ENCODE results near the gene PLD6. TPM values are rescaled to one million over a fixed set of nuclear protein-coding genes. Genes with fewer than 3 reads are reported as not detected.
A peak's percentile ranks its signal among the peaks of the same experiment; 100 is the strongest.

The PLD6 gene
- total RNA-seq, 1 donor from 2014 or later: 6.4 TPM

GRCh38 chr17:17227608-17228520 lies 21.7 kb upstream of the PLD6 start:
- no peak for DNase-seq (ENCODE audit: low spot score)

DNA sequence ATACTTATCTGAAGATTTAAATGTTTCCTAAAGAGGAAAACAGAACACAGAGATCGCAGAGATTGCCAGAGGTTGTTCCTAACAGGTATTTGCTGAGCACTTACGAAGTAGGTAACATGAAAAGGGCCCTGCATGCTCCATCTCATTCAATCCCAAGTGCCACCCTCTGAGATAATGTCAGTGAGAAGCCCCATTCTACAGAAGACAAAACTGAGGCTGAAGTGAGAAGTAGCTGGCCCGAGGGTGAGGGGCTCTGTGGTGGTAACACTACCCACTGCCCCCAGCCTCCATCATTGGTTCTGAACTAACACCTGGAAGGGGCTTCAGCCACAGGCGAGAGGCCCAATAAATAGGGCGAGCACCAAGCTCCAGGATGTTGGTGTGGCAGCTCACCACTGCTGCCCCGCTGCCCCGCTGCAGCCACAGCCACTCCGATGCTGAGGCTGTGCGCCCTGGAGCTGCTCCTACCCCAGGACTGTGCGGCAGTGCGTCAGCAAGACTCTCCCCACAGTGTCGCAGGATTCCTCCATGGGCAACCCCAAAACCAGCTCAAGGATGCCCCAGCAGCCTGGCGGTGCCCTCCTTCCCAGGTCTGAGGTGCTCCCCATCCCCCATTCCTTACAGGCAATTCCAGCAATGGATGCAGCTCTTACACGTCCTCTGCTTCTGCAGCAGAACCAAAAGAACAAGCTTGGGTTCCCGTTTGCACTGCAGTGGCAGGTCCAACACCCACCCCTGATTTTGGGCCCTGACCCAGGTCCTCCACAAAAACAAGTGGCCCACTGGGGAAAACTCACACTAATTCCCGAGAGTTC lies 20.5 kb upstream of the PLD6 start:
- no peak for DNase-seq (ENCODE audit: low spot score)

DNA sequence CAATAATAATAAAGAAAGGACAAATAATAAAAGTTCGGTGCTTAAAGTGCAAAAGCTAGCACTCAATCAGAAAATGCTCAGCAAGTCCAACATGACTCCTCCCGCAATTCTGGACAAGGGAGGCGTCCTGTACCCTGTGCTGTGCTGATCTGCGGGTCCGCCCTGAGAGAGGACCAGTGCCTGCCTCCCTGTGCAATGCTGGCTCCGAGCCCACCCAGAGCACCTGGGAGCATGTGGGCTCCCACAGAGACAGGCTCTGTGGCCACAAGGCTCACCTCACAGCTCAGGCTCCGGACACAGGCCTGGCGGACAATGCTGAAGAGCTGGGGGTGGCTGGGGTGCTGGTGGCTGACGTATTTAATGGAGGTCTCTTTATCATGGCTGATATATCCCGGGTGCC lies 19.8 kb upstream of the PLD6 start:
- DNase-seq (ENCODE audit: low spot score): no peak

DNA sequence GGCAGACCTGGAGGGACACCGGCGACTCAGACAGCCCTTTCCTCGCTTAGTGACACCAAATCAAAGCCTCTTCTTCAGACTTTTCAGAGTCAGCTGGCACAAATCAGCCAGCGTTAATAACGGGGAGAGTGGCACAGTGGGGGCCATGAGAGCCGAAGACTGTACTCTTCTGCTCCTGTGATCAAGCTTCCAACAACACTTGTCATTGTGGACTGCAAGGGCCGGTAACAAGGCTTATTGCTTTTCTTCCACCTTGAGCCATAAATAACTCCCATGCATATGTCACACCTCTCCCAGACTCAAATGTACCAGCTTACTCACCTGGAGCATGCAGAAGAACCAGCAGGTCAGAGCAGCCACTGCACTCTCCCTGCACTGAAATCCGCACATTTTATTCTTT lies 18.0 kb upstream of the PLD6 start:
- no peak for DNase-seq (ENCODE audit: low spot score)

DNA sequence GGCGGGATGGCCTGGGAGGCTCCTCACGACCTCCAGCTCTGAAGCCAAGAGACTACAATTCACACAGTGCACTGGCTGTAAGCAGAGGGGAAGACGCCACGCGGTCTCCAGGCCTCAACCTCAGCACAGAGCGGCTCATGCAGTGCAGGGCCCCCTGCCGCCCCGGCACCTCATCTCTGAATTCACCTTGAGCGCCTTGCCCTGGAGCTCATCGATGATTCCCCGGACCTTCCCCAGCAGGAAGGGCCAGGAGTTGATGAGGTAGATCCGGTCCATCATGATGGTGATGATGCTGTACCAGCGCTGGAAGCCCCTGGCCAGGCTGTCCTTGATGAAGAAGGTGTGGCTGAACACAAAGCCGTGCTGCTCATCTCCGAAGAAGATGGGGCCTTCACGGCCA lies 17.6 kb upstream of the PLD6 start:
- DNase-seq (ENCODE audit: low spot score): no peak

DNA sequence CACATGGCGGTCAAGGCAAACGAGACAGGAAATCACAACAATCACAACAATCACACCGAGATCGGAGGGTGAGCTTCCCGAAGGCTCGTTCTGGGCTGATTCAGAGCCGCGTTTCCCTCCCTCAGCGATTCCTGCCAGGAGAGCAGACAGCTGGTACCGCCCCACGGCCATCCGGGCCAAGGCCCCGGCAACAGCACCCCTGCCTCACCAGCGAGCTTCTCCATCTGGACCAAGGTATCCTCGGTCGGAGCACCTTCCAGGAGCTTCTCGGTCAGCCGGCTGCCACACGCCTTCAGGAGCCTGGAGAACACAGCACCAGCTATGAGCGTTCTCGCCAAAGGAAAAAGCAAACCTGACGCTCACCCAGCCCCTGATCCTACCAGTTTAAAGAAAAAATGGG lies 15.2 kb upstream of the PLD6 start:
- no peak for DNase-seq (ENCODE audit: low spot score)

- no peak for DNase-seq (ENCODE audit: low spot score)
Measured at GRCh38 chr17:17220529-17220928, 14.4 kb upstream of the PLD6 start.

- no peak for DNase-seq (ENCODE audit: low spot score)
Measured at GRCh38 chr17:17217995-17218394, 11.9 kb upstream of the PLD6 start.

DNA sequence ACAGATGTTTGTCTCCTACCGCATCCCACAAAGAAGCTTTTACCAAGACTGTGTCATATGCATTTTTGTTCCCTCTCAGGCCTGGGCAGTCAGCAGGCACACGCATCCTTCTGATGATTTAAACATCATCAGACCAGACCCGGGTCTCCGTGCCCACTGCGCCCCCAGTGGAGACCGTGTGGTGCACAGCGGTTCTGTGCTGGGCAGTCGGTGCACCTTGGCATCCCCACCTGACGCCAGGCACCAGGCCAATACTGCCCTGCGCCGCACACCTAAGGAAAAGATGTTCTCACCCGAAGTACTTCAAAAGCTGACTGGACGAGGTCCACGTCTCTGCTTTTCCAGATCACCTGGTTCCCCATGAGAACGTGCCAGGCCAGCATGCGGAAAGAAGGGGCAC lies 10.6 kb upstream of the PLD6 start:
- DNase-seq (ENCODE audit: low spot score): no peak

DNA sequence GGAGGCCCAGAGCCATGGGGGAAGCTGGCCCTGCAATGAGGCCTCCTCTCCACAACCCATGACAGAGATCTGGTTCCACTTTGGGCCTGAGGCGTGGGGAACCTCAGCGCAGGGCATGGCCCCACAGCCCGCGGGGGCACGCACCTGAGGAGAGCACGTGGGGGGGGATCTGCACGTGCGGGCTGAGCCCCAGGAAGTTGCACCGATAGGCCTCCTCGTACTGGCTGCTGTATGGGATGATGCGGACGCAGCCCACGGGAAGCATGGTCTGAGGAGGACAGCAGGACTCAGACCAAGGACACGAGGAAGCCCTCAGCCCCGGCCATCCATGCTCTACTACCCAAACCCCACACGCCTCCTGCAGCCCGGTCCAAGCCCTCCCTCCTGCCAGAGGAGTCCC lies 10.1 kb upstream of the PLD6 start:
- no peak for DNase-seq (ENCODE audit: low spot score)

DNA sequence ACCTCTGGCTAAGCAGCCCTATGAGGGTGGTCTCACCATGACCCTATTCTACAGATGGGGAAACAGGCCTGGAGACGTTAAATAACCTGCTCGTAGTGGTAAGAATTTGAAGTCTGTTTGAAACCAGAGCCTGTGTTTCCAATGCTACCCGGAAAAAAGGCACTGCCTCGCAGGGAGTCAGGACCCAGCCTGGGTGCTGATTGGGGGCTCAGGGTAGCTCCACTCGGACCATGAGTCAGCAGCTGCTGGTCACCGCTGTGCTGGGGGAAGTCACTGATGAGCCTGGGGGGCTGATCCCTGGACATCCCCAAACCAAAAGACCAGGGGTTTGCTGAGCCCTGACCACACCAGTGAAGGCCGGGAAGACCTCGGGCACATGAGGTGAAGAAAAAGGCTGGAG lies 9.4 kb upstream of the PLD6 start:
- no peak for DNase-seq (ENCODE audit: low spot score)

DNA sequence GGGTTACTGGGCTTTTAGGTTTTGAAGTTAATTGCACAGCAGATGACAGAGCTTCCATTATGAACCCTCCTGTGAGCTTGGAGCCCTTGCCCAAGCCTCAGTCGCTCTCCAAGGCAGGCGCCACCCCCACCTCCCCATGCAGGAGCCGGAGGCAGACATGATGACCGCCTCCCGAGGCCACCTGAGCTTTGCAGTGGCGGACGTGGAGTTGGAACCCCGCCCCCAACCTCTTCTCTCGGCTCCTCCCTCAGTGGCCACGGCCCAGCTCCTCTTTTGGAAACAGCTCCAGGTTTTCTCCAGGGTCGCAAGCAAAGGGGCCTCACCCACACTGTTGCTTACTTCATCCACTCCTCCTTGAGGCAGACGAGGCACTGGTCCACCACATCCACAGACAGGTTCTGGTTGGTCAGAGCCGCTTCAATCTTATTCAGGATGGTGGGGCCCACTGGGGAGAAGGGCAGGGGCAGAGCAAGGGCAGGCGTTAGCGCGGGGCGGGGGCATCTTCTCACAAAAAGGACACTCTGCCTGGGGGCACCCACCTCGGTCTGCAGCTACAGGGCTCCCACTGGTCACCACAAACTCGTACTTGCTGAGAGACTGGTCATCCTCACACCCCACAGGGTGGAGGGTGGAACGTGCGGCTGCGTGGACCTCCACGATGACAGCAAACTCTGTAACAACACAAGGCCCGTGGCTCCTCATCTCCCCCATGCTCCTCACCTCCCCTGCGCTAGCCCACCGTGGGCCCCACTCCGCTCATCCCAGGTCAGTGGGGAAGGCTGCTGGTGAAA lies 8.7 kb upstream of the PLD6 start:
- DNase-seq (ENCODE audit: low spot score): no peak

- no peak for DNase-seq (ENCODE audit: low spot score)
Measured at GRCh38 chr17:17213775-17214174, 7.6 kb upstream of the PLD6 start.

DNA sequence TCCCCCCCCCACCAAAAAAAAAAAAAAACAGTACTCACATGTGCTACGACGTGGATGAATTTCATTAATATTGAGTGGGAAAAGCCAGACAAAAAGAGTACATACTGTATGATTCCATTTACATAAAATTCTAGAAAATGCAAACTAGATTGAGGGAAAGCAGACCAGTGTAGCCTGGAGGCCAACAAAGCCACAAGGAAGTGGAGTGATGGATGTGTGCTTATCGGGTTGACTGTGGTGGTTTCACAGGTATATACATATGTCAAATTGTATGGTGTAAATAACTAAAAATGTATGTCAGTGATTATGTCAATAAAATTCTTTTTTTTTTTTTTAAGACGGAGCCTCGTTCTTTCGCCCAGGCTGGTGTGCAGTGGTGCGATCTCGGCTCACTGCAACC lies 1.9 kb upstream of the PLD6 start:
- no peak for DNase-seq (ENCODE audit: low spot score)

GRCh38 chr17:17206913-17207335 lies 791 bp upstream of the PLD6 start:
- DNase-seq (ENCODE audit: low spot score): no peak

DNA sequence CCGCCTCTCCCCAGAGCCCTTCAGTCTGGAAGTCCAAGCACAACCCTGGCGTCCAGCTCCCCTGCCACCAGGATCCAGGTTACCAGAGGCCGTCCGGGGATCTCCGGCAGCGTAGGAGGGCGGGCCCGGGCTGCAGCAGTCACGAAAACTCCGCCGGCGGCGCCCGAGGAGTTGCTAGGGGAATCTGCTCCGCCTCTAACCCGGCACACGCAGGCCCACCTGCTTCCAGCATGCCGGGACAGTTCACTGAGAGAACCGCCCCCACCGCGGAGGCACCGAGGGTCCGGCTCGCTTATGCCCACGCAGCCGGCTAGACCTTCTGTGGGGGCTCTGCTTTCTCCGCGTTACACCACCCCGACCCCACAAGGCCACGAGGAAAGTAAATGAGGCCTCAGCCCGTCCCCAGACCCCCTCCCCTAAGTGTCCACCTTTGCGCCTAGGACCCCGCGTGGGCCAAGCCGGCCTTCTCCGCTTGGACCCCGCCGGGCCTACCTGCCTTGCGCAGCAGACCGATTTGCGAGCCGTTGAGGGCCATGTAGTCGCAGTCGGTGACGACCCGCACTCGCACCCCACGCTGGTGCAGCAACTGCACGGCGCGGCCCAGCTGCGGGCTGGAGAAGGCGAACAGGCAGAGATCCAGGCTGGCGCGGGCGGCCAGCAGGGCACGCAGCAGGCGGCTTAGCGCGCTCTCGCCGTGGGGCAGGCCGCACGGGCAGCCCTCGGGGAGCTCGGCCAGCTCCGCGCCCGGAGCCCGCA lies 587 bp downstream of the PLD6 start:
- DNase-seq (ENCODE audit: low spot score): peak; percentile 51

- no peak for DNase-seq (ENCODE audit: low spot score)
Measured at GRCh38 chr17:17204635-17205231, 1.4 kb downstream of the PLD6 start.

GRCh38 chr17:17204041-17204591 lies 2.0 kb downstream of the PLD6 start:
- DNase-seq (ENCODE audit: low spot score): peak; percentile 49

DNA sequence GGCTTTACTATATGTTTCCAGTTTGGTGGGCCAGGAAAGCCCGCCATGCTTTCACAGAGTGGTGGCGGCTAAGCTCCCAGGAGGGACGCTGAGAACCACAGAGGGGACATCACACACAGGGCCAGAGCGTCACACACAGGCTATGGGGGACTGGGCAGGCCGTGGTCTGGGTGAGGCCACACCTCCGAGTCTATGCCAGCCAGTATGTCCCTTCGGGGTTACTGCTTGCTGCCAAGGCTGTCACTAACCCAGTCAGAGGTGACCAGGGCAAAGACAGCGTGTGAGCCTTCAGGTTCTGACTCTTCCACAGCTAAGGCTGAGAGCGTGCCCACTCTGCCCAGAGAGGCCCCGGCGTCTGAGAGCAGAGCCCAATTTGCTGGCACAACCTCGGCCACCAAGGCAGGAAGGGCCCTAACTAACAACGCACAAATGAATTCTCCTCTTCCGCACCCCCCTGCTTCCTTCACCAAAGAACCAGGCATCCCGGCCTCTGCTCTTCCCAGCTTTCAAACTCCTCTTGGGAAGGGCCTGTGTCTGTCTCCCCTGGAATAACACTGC lies 2.9 kb downstream of the PLD6 start:
- no peak for DNase-seq (ENCODE audit: low spot score)

GRCh38 chr17:17201907-17202306 lies 4.2 kb downstream of the PLD6 start:
- peak; percentile 41 for DNase-seq (ENCODE audit: low spot score)
